GM18951 (cell line): ENCODE results near the gene HOXA9.

Experiments
- POLR2A ChIP-seq: IDR thresholded peaks from 4 replicates; pipeline ENCODE4 v1.6.1; 2011; ENCODE audit warnings: mild to moderate bottlenecking; ENCODE audit not compliant: insufficient read length, insufficient read depth; ENCODE audit errors: extremely low read depth
- in situ Hi-C: fragments of 300-500 bp; cut with MboI; formaldehyde crosslinking; loops from one replicate; pipeline ENCODE4 v1.12.0; 2022; ENCODE audit warnings: low sequenced_read_pairs, mixed read lengths, inconsistent platforms; ENCODE audit not compliant: unreplicated experiment

Gene HOXA9

DNA sequence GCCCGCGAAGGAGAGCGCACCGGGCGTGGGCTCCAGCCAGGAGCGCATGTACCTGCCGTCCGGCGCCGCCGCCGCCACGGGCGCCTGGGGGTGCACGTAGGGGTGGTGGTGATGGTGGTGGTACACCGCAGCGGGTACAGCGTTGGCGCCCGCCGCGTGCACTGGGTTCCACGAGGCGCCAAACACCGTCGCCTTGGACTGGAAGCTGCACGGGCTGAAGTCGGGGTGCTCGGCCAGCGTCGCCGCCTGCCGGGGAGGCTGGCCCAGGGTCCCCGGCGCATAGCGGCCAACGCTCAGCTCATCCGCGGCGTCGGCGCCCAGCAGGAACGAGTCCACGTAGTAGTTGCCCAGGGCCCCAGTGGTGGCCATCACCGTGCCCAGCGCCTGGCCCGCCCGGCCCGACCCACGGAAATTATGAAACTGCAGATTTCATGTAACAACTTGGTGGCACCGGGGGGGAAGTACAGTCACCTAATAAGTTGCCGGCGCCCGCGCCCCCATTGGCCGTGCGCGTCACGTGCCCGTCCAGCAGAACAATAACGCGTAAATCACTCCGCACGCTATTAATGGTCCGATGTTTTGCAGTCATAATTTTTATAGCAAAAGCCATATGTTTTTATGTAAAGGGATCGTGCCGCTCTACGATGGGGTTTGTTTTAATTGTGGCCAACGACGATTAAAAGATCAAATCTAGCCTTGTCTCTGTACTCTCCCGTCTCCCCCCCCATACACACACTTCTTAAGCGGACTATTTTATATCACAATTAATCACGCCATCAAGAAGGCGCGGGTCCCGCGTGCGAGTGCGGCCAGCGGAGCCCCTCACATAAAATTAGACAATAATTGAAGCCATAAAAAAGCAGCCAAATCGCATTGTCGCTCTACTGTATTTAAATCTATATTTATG is at the start of gene HOXA9:
HOXA9 (minus strand) TSS at position 449 of the 907 bp plus-strand sequence; CDS start at position 369, 80 bp downstream.
- TF ChIP-seq POLR2A, result peak; percentile 50
- in situ Hi-C loops, result no loop called here

DNA sequence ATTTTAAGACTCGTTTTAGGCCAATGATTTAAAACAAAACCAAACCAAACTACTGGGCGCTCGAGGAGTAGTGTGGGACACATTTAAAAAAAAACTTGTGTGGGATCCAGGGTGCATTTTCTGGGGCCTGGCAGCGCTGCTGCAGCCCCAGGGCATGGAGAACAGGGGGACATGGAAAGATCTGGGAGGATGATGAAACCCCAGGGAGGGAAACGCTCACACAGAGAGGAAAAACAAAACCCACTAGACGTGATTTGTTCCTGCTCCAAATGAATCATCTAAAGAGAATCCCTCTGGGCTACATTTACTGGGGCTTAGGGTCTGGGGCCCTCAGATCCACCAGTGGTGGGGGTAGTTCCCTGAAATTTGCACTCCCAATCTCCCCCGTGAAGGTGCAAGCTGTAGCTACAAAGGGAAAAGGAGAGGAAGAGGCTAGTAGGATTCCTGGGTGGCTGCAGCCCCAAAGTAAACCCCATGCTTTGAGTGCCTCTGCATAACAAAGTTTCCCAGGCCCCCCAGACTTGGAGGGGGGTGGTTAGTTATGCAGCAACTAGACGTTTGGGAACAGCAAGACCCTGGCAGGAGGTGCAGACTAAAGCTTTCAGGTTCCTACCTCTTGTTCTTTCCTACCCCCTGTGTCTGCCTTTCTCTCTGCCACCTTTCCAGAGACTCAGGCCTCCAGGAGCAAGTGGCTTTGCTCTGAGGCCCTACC is 49.1 kb upstream of the HOXA9 start:
- TF ChIP-seq POLR2A, result no peak
- in situ Hi-C loops, result loop anchor here (25.0 kb wide), 1 partner anchor 348 kb away; no protein-coding TSS in a partner anchor

DNA sequence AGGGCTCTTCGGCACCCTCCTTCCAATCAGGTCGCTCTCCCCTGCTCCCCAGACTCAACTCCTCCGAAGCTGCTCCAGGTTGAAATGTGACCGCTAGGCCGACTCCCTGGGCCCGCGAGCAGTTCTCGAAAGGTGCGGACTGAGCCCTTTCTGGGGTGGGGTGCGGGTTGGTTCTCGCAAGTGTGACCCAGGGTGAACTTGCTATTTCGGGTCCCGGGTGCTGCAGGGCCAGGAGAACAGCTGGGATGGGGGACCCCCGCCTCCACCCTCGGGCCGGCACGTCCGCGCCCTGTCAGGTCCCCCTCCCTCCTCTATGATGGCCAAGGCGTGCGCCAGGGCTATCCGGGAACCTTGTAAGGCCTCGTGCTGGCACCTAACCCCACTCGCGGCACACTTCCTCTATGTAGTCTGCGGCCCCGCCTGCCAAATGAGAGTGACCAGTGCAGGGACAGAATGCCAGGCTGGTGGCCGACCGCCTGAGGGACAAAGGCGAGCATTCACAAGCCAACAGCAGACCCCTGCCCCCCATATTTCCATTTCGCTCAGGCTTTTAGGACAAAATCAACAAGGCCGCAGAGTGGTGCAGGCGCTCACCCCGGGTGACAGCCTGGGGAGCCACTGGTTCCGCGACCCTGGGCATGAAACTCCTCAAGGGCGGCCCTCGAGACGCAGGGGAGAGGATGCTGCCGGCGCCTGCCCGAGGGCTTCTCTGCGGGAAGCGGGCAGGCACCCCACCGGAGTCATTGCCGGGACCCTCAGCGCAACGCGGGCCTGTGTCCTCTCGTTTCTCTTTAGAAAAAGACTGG is 48.3 kb upstream of the HOXA9 start:
- in situ Hi-C loops, result loop anchor here (25.0 kb wide), 1 partner anchor 349 kb away; no protein-coding TSS in a partner anchor
- no peak for TF ChIP-seq POLR2A

DNA sequence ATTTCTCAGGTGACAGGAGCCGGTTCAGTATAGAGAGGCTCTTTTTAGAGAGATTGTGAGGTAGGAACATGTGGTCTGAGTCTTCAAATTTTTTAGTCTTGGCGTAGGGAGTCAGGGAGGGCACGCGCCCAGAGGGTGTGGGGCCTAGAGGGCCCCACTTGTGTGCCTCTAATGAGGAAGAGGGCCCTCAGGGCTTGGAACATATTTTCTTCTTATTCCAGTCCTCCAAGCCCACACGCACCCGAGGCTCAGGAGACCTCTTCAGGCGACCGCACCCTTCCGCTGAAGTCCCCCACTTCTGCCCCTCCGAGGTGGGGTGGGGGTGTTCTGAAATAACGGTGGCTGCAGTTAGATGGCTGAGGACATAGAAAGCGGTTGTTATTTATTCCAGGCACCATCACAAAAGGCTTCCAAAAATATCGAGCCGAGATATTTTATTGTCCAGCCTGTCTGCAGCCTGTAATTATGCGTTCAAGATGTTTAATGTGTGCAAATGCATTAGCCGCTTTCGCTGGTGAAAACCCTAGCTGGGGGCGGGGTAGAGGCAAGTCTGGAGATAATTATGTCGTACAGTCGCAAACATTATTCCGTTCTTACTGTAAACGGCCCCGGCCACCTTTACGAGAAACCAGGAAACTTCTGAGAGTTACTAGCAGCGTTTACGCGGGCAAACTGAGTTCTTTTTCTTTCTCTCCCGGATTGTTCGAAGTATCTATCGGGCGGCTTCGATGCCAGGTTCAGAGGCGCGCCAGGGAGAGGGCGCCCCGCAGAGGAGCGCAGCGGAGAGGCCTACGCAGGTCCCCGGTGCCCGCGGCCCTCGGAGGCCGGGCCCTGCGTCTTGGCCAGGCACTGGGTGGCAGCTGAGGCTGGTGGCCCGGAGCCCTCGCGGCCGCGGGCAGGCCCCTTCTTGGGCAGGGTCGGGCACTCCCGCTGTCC is 47.4 kb upstream of the HOXA9 start:
- no peak for TF ChIP-seq POLR2A
- in situ Hi-C loops, result loop anchor here (25.0 kb wide), 1 partner anchor 350 kb away; no protein-coding TSS in a partner anchor

DNA sequence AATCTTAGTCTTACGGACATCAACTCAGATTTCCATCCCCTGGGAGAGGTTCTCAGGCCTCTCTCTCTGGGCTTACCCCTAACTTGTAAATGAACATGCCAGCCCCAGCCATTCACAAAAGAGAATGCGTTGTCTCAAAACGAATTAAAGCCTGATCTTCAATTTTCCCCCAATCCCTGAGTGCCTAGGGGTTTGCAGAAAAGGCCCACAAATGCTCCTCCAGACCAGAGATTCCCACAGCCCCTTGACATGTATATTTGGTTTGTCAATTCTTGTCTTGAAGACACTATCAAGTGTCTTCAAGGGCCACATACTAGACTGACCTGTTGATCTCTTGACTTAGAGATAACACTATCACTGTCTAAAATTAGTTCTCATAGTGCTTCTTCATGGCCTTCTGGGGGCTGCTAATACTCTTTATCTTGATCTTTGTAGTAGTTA is 46.4 kb upstream of the HOXA9 start:
- in situ Hi-C loops, result loop anchor here (25.0 kb wide), 1 partner anchor 351 kb away; no protein-coding TSS in a partner anchor
- TF ChIP-seq POLR2A, result no peak

DNA sequence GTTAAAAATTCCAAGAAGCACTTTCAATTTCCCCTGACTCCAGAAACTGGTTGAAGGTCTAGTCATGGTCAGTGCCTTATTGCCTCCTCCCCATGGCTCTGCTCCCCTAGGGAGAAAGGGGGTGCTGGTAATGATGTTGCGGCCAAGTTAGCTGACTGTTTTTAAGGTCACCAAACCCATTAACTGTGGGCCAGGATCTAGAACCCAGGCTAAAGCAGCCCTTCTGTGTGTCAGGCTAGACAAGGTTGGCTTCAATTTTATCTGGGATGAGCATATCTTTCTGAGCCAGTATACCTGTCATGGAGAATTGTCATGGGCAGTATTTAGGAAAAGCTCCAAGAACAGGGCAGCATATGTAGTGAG is 45.7 kb upstream of the HOXA9 start:
- in situ Hi-C loops, result loop anchor here (25.0 kb wide), 1 partner anchor 351 kb away; no protein-coding TSS in a partner anchor
- no peak for TF ChIP-seq POLR2A

DNA sequence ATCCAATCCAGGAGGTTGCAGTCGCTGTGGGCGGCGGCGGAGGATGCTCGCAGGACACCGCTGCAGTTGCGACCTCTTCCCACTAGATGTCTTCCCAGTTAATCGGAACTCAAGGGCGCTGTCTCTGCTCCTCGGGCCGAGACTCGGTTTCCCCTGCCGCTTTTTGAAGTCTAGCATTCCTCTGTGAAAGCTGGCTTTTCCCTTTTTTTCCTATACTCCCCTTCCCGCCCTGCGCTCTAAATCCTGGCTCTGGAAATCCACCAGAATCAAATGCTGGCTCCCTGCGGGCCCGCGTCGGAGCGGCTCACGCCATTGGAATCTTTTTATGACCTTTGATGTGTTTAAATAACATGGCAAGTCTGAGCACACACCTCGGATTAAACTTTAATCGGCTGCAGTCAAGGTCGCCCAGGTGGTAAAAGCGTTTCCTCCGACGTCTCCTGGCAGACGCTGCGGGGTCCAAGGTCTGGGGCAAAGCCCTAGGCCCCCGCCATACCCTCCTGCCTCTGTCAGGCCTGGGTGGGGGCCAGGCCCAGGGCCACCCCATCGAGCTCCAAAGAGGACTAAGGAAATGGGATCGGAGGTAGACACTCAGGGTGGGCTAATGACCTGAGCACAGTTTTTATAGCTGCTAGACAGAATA is 45.2 kb upstream of the HOXA9 start:
- in situ Hi-C loops, result loop anchor here (25.0 kb wide), 1 partner anchor 352 kb away; no protein-coding TSS in a partner anchor
- no peak for TF ChIP-seq POLR2A

DNA sequence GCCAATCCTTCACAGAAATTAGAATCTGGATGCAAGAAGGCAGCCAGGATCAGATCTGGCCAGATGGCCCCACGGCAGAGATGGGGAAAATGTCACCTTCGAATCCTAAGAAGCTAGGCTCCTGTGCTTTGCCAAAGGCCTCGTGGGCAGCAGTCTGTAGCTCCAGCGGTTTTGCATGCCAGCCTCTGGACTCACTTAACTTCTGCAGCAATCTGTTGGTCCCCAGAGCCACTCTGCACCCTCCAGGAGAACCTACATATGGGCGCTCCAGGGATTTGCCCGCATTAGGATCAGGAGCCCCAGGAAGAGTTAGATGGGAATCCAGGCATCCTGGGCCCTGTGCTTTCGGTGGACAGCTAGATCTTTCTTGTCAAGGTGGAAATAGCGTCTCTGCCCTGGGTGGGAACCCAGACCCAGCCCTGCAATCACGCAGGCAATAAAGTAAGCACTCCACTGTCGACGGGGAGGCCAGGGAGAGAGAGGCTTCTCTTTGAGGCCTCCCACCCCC is 44.6 kb upstream of the HOXA9 start:
- in situ Hi-C loops, result loop anchor here (10.0 to 25.0 kb wide), 2 partner anchors 352 to 715 kb away; no protein-coding TSS in a partner anchor
- TF ChIP-seq POLR2A, result no peak

DNA sequence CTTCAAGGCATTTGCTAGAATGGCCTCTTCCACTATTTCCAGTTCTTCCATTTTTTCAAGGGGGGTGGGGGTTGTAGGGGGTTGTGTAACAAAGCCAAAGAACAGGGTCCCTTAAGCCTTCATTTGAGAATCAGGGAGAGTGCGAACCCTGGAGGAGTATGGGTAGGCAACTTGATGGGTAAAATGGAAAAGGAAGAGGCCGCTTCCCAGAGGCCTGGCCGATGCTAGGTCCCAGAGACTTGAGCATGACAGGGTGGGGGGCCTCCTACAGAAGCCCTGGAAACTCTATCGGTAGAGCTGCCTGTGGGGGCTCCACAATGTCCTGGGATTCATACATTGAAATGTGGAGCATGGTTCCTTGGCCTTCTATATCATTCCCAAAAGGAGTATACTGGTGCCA is 43.7 kb upstream of the HOXA9 start:
- in situ Hi-C loops, result loop anchor here (10.0 to 25.0 kb wide), 2 partner anchors 353 to 716 kb away; no protein-coding TSS in a partner anchor
- TF ChIP-seq POLR2A, result no peak

DNA sequence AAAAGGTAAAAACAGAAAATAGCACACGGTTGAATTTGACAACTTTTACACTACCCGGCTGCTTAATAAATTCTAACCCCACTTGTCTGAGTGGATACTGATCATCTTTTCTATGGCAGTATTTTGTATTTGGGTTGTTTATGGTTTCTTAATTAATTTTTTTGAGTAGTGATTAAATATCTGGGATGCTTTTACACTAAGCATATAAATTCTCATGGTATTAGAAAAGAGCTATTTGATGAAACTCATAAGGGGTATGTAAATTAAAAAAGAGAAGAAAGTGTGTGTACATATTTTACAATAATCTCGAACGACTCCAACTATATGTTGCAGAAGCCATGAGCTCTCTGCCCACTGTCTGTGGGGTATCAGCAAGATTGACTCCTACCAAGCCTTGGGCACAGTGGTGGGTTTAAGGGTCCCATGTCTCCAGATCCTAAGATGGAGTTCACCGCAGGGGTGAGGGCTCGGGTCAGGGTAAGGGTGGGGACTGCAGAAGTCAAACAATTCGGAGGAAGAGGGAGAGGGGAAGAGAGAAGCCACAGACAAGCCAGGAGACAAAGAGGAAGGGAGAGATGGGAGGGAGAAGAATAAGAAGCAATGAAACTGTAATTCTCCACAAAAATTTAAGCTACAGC is 42.1 kb upstream of the HOXA9 start:
- in situ Hi-C loops, result loop anchor here (10.0 to 25.0 kb wide), 2 partner anchors 355 to 717 kb away; no protein-coding TSS in a partner anchor
- no peak for TF ChIP-seq POLR2A
